CD14-positive monocyte (primary cell): Measurements from ENCODE around the gene MACF1. TPM values are rescaled to one million over a fixed set of nuclear protein-coding genes. Genes with fewer than 3 reads are reported as not detected.

Source experiments
- DNase-seq, 3 donors: peaks; one replicate each; pipeline ENCODE4 v3.0.0-alpha.2; 2011 to 2022
- H2AFZ ChIP-seq: 2 replicates; pipeline ENCODE4 v1.6.0; 2012; ENCODE audit warnings: mild to moderate bottlenecking, low read depth, low read length, inconsistent platforms; ENCODE audit not compliant: insufficient read depth, poor library complexity, severe bottlenecking
- H3K27ac ChIP-seq, 2 donors: 1 replicate in 1 of 2; 2 replicates in 1 of 2; pipeline ENCODE4 v1.5.1; 2012 to 2013; ENCODE audit warnings: low read length in 2 of 2, control low read depth in 1 of 2, inconsistent platforms in 1 of 2, low read depth in 1 of 2, mild to moderate bottlenecking in 1 of 2
- H3K27me3 ChIP-seq, 2 donors: one replicate each; pipeline versions ENCODE4 v1.6.0 to v1.6.1; 2011 to 2013; ENCODE audit warnings: low read length in 2 of 2; ENCODE audit not compliant: control insufficient read depth in 2 of 2, insufficient read depth in 2 of 2
- H3K36me3 ChIP-seq, 2 donors: replicated peaks in 1 of 2; 1 replicate in 1 of 2; 2 replicates in 1 of 2; pipeline versions ENCODE4 v1.5.1 to v1.6.1; 2012 to 2013; ENCODE audit warnings: low read length in 2 of 2, control low read depth in 1 of 2, inconsistent platforms in 1 of 2, mild to moderate bottlenecking in 1 of 2; ENCODE audit not compliant: insufficient read depth in 2 of 2, control insufficient read depth in 1 of 2
- H3K4me1 ChIP-seq, 2 donors: 1 replicate in 1 of 2; 2 replicates in 1 of 2; pipeline versions ENCODE4 v1.5.1 to v1.6.1; 2012 to 2013; ENCODE audit warnings: low read length in 2 of 2, control low read depth in 1 of 2, inconsistent platforms in 1 of 2, mild to moderate bottlenecking in 1 of 2, moderate library complexity in 1 of 2; ENCODE audit not compliant: insufficient read depth in 2 of 2, control insufficient read depth in 1 of 2
- H3K4me2 ChIP-seq: replicated peaks from 2 replicates; pipeline ENCODE3; 2012; ENCODE audit warnings: low read length, moderate library complexity, mild to moderate bottlenecking; ENCODE audit not compliant: poor library complexity, severe bottlenecking; ENCODE audit errors: extremely low read depth
- H3K4me3 ChIP-seq, 3 experiments: fragments of 200-600 bp in 1 of 3; sonication (generic) in 1 of 3; replicated peaks in 1 of 3; 1 replicate in 2 of 3; 2 replicates in 1 of 3; pipeline ENCODE4 v1.5.1; 2011 to 2013; ENCODE audit warnings: low read length in 3 of 3, mild to moderate bottlenecking in 3 of 3, control low read depth in 2 of 3, low read depth in 2 of 3, inconsistent platforms in 1 of 3, moderate library complexity in 1 of 3
- H3K79me2 ChIP-seq: 2 replicates; pipeline ENCODE4 v1.6.0; 2012; ENCODE audit warnings: mild to moderate bottlenecking, control low read depth, inconsistent platforms, low read length, moderate library complexity; ENCODE audit not compliant: insufficient read depth
- H3K9ac ChIP-seq: 2 replicates; pipeline ENCODE4 v1.6.0; 2017; ENCODE audit warnings: low read length, mild to moderate bottlenecking; ENCODE audit not compliant: insufficient read depth, poor library complexity, severe bottlenecking
- H3K9me3 ChIP-seq, 2 donors: replicated peaks in 1 of 2; 1 replicate in 1 of 2; 2 replicates in 1 of 2; pipeline versions ENCODE4 v1.5.1 to v1.6.1; 2012 to 2013; ENCODE audit warnings: low read length in 2 of 2, control low read depth in 1 of 2; ENCODE audit not compliant: control insufficient read depth in 1 of 2, insufficient read depth in 1 of 2
- H4K20me1 ChIP-seq: 2 replicates; pipeline ENCODE4 v1.6.0; 2012; ENCODE audit warnings: mild to moderate bottlenecking, low read length, control low read depth, moderate library complexity; ENCODE audit not compliant: insufficient read depth
- H3K27ac Mint-ChIP-seq, 7 donors: one replicate each; pipeline ENCODE4 v1.8.0; 2020; ENCODE audit warnings: mild to moderate bottlenecking in 7 of 7, mixed read lengths in 7 of 7, moderate library complexity in 6 of 7, inconsistent platforms in 2 of 7
- H3K27me3 Mint-ChIP-seq, 3 donors: one replicate each; pipeline ENCODE4 v1.8.0; 2021 to 2022; ENCODE audit warnings: low read depth in 3 of 3, mild to moderate bottlenecking in 3 of 3, mixed read lengths in 3 of 3, moderate library complexity in 3 of 3, inconsistent platforms in 1 of 3
- H3K36me3 Mint-ChIP-seq, 2 donors: one replicate each; pipeline ENCODE4 v1.8.0; 2020; ENCODE audit warnings: mixed read lengths in 2 of 2, inconsistent platforms in 1 of 2, mild to moderate bottlenecking in 1 of 2
- H3K4me1 Mint-ChIP-seq: one replicate; pipeline ENCODE4 v1.8.0; 2020; ENCODE audit warnings: mild to moderate bottlenecking, mixed read lengths
- H3K4me3 Mint-ChIP-seq, 2 donors: one replicate each; pipeline ENCODE4 v1.8.0; 2020; ENCODE audit warnings: mild to moderate bottlenecking in 2 of 2, mixed read lengths in 2 of 2, moderate library complexity in 1 of 2
- H3K9me3 Mint-ChIP-seq, 7 donors: one replicate each; pipeline ENCODE4 v1.8.0; 2020 to 2022; ENCODE audit warnings: mixed read lengths in 7 of 7, mild to moderate bottlenecking in 6 of 7, moderate library complexity in 6 of 7, inconsistent platforms in 2 of 7
- CTCF ChIP-seq: fragments of 200-600 bp; IDR thresholded peaks from one replicate; pipeline ENCODE4 v1.8.0; 2022; ENCODE audit warnings: antibody characterized with exemption, mild to moderate bottlenecking
- WGBS: methylation state at CpG from one replicate; pipeline ENCODE4 v1.1.5; 2013; ENCODE audit warnings: missing lambda C conversion rate; ENCODE audit not compliant: insufficient coverage; 5-methylcytosine and 5-hydroxymethylcytosine counted together
- intact Hi-C, 2 donors: fragments of 100-400 bp; cut with micrococcal nuclease; formaldehyde crosslinking; loops; one replicate each; pipeline versions ENCODE4 v1.15.0 to v1.15.1; 2023
- polyA plus RNA-seq, 3 donors: library from polyadenylated mRNA; depleted of rRNA in 1 of 3; unstranded in 2 of 3; stranded (reverse) in 1 of 3; fragments of 300-500 nt in 2 of 3; fragments of >200 nt in 1 of 3; fragmentation: Illumina TruSeq in 2 of 3; gene quantifications; 1 replicate in 2 of 3; 2 replicates in 1 of 3; pipeline ENCODE4 v1.2.3, GENCODE V29; 2012 to 2021

The MACF1 gene
- polyA plus RNA-seq, 3 donors: 3.4 to 36.8 (median 4.5) TPM

GRCh38 chr1:39287541-39287940 is 83.0 kb downstream of the MACF1 start:
- intact Hi-C loops: no loop called here
- no peak overlapping the region for H3K27ac Mint-ChIP-seq
- H3K4me1 Mint-ChIP-seq: no peaks in the 10 kb centered on the region
- H3K4me3 Mint-ChIP-seq: no peak overlapping the region
- no peaks in the 10 kb centered on the region for H3K4me1 ChIP-seq
- no CpG with 5 or more reads among the region's 1 CpG for WGBS
- no peak overlapping the region for H2AFZ ChIP-seq
- peaks cover 0 to 2% (median 0%) of the 10 kb centered on the region in 3 donors for H3K27me3 Mint-ChIP-seq
- H3K9me3 ChIP-seq: no peaks in the 10 kb centered on the region
- H3K36me3 ChIP-seq: peaks cover 79 to 92% of the 10 kb centered on the region in 2 donors
- H4K20me1 ChIP-seq: peaks cover 3% of the 10 kb centered on the region
- H3K9me3 Mint-ChIP-seq: no peaks in the 10 kb centered on the region
- no peaks in the 10 kb centered on the region for H3K79me2 ChIP-seq
- no peak overlapping the region for H3K4me2 ChIP-seq
- no peak for DNase-seq
- H3K9ac ChIP-seq: no peak overlapping the region
- H3K4me3 ChIP-seq: no peak overlapping the region
- H3K27ac ChIP-seq: no peak overlapping the region
- H3K36me3 Mint-ChIP-seq: peaks cover 78 to 97% of the 10 kb centered on the region in 2 donors
- no peak for TF ChIP-seq CTCF
- no peaks in the 10 kb centered on the region for H3K27me3 ChIP-seq

- Mint-ChIP-seq H3K4me3 (no peak overlapping the region), H3K27ac (peak overlapping the region in 1 of 7 donors; percentile 7), H3K36me3 (peaks cover 77 to 97% of the 10 kb centered on the region in 2 donors), H3K27me3 (peaks cover 0 to 2% (median 0%) of the 10 kb centered on the region in 3 donors), H3K4me1 (no peaks in the 10 kb centered on the region), H3K9me3 (no peaks in the 10 kb centered on the region)
- Histone ChIP-seq H4K20me1 (peaks cover 3% of the 10 kb centered on the region), H3K4me1 (no peaks in the 10 kb centered on the region), H3K36me3 (peaks cover 79 to 92% of the 10 kb centered on the region in 2 donors), H3K4me3 (no peak overlapping the region), H3K27ac (peak overlapping the region in 1 of 2 donors; percentile 20), H3K79me2 (no peaks in the 10 kb centered on the region), H3K4me2 (no peak overlapping the region), H3K27me3 (no peaks in the 10 kb centered on the region), H3K9me3 (no peaks in the 10 kb centered on the region), H3K9ac (no peak overlapping the region), H2AFZ (no peak overlapping the region)
- 100% methylated on average over 1 of the region's 5 CpGs for WGBS
- intact Hi-C loops: no loop called here
- no peak for TF ChIP-seq CTCF
- no peak for DNase-seq
These were observed 84.4 kb downstream of the MACF1 start for GRCh38 chr1:39288735-39289465.
